HUES6 (cell line): Measurements from ENCODE around the gene IL10.

ENCODE experiments used
- H3K27ac ChIP-seq: 2 replicates; pipeline ENCODE4 v1.7.0; 2013; ENCODE audit warnings: low read depth, mild to moderate bottlenecking, low read length, inconsistent platforms
- H3K27me3 ChIP-seq: 2 replicates; pipeline ENCODE4 v1.6.1; 2013; ENCODE audit warnings: low read length; ENCODE audit not compliant: control insufficient read depth, insufficient read depth
- H3K36me3 ChIP-seq: 2 replicates; pipeline ENCODE4 v1.6.1; 2013; ENCODE audit warnings: low read length; ENCODE audit not compliant: control insufficient read depth, insufficient read depth
- H3K4me1 ChIP-seq: 2 replicates; pipeline ENCODE4 v1.6.1; 2013; ENCODE audit warnings: low read length; ENCODE audit not compliant: control insufficient read depth, insufficient read depth
- H3K4me3 ChIP-seq: 2 replicates; pipeline ENCODE4 v1.5.1; 2013; ENCODE audit warnings: low read depth, low read length
- H3K9ac ChIP-seq: one replicate; pipeline ENCODE4 v1.6.1; 2013; ENCODE audit warnings: mild to moderate bottlenecking, low read length
- H3K9me3 ChIP-seq: 2 replicates; pipeline ENCODE4 v1.6.1; 2013; ENCODE audit warnings: low read depth, low read length; ENCODE audit not compliant: control insufficient read depth, insufficient read depth

IL10 gene

DNA sequence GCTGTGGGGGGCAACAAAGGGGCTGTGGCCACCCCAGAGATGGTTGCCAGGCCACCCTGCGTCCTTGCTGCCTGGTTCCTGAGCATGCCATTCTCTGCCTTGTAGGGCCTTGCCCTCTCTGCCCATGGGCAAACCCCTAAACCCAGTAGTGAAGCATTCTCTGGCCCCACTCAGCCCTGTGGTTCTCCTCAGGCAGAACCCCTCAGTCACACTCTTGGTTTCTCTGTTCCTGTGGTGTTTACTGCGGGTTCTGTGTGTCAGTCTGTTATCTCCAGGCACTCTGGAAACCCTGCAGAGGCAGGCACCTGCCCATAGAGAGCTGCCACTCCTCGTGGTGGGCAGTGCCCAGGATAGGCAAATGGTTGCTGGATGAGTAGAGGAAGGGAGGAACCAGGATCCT, 42.8 kb downstream of the IL10 start:
- no peaks in the 10 kb centered on the region for H3K9me3 ChIP-seq
- no peaks in the 10 kb centered on the region for H3K27me3 ChIP-seq
- peaks cover 6% of the 10 kb centered on the region; the same call in 1 of the 2 replicates for H3K4me1 ChIP-seq
- H3K9ac ChIP-seq = no peak overlapping the region
- no peak overlapping the region for H3K4me3 ChIP-seq
- no peak overlapping the region for H3K27ac ChIP-seq
- peaks cover 50% of the 10 kb centered on the region for H3K36me3 ChIP-seq

DNA sequence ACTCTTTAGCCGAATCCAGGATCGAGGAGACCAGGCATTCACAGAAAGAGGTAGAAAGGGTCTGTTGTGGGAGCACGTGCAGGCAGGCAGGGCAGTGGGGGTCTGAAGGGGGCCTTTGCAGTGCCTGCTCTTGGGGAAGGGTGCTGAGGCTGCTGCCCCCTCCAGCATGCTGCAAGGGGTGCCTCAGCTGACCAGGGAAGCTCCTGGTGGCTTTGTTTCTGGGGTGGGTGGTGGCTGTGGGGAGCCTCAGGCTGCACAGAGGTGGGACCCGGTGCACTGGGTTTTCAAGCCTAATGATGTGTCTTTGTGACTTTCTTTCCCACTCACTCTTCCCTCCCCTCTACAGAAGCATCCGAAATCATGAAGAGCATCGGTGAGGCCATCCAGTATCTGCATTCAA, 43.2 kb downstream of the IL10 start:
- Histone ChIP-seq H3K9ac (no peak overlapping the region), H3K27me3 (no peaks in the 10 kb centered on the region), H3K9me3 (no peaks in the 10 kb centered on the region), H3K4me1 (peaks cover 9% of the 10 kb centered on the region), H3K4me3 (no peak overlapping the region), H3K27ac (no peak overlapping the region), H3K36me3 (peaks cover 50% of the 10 kb centered on the region)

DNA sequence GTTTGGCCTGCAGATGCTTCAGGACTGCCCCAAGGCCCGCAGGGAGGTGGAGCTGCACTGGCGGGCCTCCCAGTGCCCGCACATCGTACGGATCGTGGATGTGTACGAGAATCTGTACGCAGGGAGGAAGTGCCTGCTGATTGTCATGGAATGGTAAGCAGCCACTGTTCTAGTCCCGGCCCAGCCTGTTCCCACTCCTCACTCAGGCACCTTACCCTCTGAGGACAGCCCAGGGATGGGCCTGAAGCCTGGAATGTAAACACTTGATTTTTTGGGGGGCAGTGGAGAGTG, 43.7 kb downstream of the IL10 start:
- Histone ChIP-seq H3K9ac (no peak overlapping the region), H3K27ac (no peak overlapping the region), H3K4me1 (peaks cover 13% of the 10 kb centered on the region), H3K36me3 (peaks cover 46% of the 10 kb centered on the region), H3K4me3 (no peak overlapping the region), H3K27me3 (no peaks in the 10 kb centered on the region), H3K9me3 (no peaks in the 10 kb centered on the region)

DNA sequence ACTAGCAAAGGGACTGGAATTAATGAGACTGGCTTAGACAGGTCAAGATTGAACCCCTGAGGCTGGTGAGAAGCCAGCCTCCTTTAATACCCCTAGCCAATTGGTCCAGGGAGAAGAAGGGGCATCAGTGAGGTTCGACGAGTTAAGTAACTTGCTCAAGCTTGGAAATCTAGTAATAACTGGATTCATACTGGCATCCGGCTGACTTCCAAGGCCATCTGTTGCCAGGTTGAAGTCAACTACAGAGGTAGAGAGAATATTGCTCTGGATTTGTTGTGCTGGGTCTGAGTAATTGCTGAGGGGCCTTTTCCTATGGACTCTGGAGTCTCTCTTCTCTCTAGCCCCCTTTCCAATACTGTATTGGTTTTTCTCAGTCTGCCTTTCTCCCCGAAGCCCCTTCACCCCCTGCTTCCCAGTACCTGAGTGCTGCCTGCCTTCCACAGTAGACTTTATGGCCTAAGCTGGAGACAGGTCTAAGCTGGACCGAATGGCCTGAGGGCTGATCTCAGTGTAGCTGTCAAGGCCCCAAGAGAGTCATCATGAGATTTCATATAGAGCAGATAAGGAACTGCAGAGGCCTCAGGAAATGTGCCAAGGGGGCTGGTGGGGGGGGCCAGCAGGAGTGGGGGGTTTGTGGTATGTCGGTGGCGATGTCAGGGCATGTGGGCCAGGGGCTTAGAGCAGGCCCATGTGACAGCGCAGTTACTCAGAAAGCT, 44.2 kb downstream of the IL10 start:
- Histone ChIP-seq H3K4me1 (peaks cover 18% of the 10 kb centered on the region), H3K36me3 (peaks cover 44% of the 10 kb centered on the region), H3K27me3 (no peaks in the 10 kb centered on the region), H3K4me3 (no peak overlapping the region), H3K9me3 (no peaks in the 10 kb centered on the region), H3K27ac (no peak overlapping the region), H3K9ac (no peak overlapping the region)

DNA sequence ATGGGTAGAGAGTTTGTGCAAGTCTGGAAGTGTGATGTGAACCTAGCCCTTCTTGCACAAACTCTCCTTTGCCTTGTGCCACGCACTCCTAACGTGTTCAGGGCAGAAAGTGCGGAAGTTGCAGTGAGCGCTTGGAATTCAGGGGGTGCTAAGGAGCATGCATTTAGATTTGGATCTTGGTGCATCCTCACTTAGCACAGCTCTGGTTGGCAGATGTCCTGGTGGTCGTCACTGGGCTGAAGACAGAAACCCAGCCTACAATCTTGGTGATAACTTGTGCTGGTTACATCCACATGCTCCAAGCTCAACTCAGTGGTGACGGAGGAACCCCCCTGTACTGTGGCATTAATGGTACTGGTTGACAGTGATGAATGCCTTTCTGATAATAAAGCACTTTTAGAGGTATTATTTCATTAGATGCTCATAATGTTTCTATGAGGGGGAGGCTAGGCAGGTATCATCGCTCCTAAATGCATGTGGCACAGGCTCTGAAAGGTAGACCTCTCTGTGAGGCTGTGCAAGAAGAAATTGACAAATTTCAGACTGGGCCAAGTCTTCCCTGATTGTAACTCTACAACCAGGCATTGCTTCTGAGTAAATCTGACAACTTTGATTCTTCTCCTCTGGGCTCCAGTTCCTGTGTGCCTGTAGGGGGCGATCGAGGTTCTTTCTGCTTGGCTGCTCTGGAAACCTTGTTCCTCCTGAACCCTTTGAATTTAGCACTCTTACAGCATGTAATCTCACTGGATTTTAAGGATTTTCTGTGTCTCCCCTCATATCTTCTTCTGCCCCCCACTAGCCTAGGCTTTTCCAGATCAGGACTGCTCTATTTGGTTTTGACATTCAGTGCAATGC, 47.0 kb downstream of the IL10 start:
- peaks cover 25% of the 10 kb centered on the region for H3K4me1 ChIP-seq
- no peaks in the 10 kb centered on the region for H3K9me3 ChIP-seq
- no peak overlapping the region for H3K9ac ChIP-seq
- no peak overlapping the region for H3K27ac ChIP-seq
- H3K4me3 ChIP-seq = no peak overlapping the region
- no peaks in the 10 kb centered on the region for H3K27me3 ChIP-seq
- peaks cover 16% of the 10 kb centered on the region for H3K36me3 ChIP-seq

DNA sequence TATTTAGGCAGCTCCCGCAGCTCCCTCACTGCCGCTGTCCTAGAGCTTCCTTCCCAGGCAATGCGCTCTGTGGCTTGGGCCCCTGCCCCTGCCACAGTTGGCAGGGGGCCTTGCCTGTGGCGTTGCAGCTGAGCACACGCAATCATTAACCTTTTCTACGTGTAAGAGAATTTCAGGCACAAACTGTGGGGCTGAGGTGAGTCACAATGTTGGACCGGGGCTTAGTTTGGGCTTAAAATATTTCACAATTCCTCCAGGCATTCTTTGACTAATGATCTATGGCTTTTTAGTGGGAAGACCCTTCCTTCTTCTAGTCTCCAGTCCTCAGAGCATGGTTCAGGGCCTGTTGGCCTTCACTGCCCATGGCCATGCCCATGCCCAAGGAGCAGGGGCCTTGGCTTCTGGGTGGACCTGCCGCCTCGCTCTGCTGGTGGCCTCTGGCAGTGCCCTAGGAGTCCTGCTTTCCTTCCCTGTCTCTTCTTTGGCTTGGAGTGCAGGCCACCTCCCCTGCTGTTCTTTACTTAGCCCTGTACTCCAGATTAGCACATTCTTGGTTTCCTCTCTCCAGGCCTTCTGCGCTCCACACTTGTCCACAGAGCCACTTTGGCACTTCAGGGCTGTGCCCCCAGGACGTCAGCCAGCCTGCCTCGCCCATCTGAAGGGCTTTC, 48.4 kb downstream of the IL10 start:
- H3K4me1 ChIP-seq = peaks cover 25% of the 10 kb centered on the region
- H3K27me3 ChIP-seq = no peaks in the 10 kb centered on the region
- H3K27ac ChIP-seq = no peak overlapping the region
- H3K4me3 ChIP-seq = no peak overlapping the region
- no peak overlapping the region for H3K9ac ChIP-seq
- H3K9me3 ChIP-seq = no peaks in the 10 kb centered on the region
- peaks cover 2% of the 10 kb centered on the region; the same call in 1 of the 2 replicates for H3K36me3 ChIP-seq

DNA sequence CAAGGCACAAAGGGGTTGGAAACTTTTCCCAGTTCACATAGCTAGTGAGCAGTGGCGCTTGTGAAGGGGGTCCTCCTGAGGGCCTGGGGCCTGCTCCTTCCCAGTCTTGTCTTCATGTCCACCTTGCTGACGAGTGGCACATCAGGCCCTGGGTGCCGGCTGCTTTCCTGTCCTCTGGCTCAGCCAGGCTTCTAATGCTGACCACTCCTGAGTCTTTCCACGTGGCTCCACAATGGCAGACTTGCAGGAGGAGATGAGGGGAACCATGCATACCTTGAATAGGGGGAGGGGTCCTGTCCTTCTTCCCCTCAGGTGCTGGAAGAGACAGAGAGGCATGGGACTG, 48.9 kb downstream of the IL10 start:
- no peaks in the 10 kb centered on the region for H3K27me3 ChIP-seq
- H3K4me1 ChIP-seq = peaks cover 25% of the 10 kb centered on the region
- no peaks in the 10 kb centered on the region for H3K36me3 ChIP-seq
- no peaks in the 10 kb centered on the region for H3K9me3 ChIP-seq
- no peak overlapping the region for H3K9ac ChIP-seq
- H3K27ac ChIP-seq = no peak overlapping the region
- no peak overlapping the region for H3K4me3 ChIP-seq

DNA sequence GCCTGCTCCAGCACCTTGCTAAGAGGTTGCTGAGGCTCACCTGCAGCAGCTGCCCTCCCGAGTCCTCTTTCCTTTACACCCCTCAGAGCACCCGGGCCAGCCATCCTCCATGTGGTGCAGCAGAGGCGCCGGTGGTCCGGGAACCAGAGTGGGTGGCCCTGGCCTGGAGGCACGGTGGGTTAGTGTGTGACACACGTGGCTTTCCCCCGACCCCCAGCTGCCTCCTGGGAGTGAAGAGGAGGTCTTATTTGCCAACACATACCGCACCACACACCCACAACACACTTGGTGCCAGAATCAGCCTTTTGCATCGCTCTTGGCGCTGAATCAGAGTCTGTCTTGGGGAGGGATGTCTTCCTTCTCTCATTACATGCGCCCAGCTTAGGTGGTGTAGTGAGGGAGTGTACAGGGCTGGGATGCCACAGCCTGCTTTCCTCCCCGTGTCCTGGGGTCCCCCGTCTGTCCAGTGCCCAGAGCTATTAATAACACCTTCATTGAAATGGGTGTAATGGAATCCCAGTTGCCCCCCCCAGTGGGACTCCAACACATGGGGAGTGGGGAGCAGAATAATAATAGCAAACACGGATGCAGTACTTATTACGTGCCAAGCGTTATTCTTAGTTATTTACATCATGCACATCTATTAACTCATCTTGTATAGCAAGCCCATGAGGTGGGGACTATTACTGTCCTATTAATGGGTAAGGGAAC, 49.4 kb downstream of the IL10 start:
- Histone ChIP-seq H3K4me3 (no peak overlapping the region), H3K9ac (no peak overlapping the region), H3K4me1 (peaks cover 25% of the 10 kb centered on the region), H3K9me3 (no peaks in the 10 kb centered on the region), H3K27ac (no peak overlapping the region), H3K36me3 (no peaks in the 10 kb centered on the region), H3K27me3 (no peaks in the 10 kb centered on the region)

DNA sequence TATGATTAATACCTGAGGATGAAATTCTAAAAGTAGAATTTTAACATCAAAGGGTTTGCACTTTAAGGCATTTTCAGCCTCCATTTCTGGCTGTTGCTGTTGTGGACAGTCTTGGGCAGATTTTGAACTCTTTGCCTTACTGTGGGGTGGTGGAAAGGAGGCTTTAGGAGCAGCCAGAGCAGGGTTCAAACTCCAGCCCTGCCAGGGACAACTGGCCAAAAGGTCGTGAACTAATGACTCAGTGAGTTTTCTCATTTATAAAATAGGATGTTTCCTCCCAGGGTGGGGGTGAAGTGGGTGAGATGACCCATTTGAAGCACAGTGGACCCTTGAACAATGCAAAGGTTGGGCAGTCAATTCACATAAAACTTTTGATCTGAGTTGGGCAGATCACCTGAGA, 50.8 kb downstream of the IL10 start:
- H3K9ac ChIP-seq = no peak overlapping the region

DNA sequence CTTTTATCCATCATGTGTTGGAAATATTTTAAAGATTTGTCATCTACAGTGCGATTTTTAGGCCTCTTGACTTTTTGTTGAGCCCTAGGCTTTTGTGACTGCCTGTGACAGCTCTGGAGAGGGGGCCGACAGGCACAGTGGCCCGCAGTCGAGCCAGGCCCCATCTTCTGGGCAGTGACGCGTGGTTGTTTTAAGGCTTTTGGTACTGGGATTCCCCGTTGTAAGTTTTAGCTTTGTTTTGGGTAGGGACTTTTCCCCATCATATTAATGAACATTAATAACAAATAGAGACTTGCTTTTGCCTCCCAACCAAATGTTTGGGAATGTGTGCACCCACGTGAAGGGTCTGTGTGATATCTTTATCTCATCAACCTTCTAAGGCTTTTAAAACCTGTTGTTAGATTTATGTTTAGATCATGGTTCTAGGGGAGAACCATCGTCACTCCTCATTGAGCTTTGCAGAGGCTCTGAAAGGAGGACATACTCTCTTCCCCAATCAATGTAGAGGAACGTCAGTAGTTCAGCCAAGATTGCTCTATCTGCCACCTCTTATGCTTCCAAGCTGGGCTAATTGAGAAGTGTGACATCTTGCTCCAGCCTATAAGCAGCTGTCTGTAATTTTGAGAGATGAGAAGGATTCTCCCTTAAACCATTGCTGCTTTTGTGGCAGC, 53.0 kb downstream of the IL10 start:
- Histone ChIP-seq H3K27ac (no peak overlapping the region), H3K9ac (no peak overlapping the region), H3K4me1 (peaks cover 22% of the 10 kb centered on the region), H3K36me3 (no peaks in the 10 kb centered on the region), H3K9me3 (no peaks in the 10 kb centered on the region), H3K27me3 (no peaks in the 10 kb centered on the region), H3K4me3 (no peak overlapping the region)

More for the DNA sequence above, 50.8 kb downstream of the IL10 start:
- no peaks in the 10 kb centered on the region for H3K27me3 ChIP-seq
- H3K9me3 ChIP-seq = no peaks in the 10 kb centered on the region
- H3K4me3 ChIP-seq = no peak overlapping the region
- H3K4me1 ChIP-seq = peaks cover 28% of the 10 kb centered on the region
- H3K36me3 ChIP-seq = no peaks in the 10 kb centered on the region
- no peak overlapping the region for H3K27ac ChIP-seq
